SK-MEL-5 (cell line): ENCODE data around the gene CLCN1. TPM values are rescaled to one million over a fixed set of nuclear protein-coding genes. Genes with fewer than 3 reads are reported as not detected.

ENCODE experiments used
- DNase-seq: peaks from one replicate; pipeline ENCODE4 v3.0.0-alpha.2; 2016; ENCODE audit warnings: low read depth, low spot score
- in situ Hi-C: cut with HindIII; loops from 2 replicates; pipeline ENCODE4 v1.10.0; 2016; ENCODE audit warnings: low sequenced_read_pairs, high pct_unique_total_duplicates, low pct_unique_long_range_greater_than_20kb
- total RNA-seq: library from RNA; depleted of rRNA; stranded (reverse); fragments of >200 nt; shearing (Covaris generic); gene quantifications from 2 replicates; pipeline ENCODE4 v1.2.3, GENCODE V29; 2014

CLCN1 gene
- total RNA-seq, 1 experiment from 2014 or later, result not detected

GRCh38 chr7:143374561-143374960 lies 58.6 kb downstream of the CLCN1 start:
- DNase-seq, result no peak
- in situ Hi-C loops, result no loop called here

- DNase-seq, result no peak
- in situ Hi-C loops, result loop anchor here (25.0 kb wide), 1 partner anchor 138 kb away; no protein-coding TSS in a partner anchor
Measured at GRCh38 chr7:143375298-143376034, 59.6 kb downstream of the CLCN1 start.

- no peak for DNase-seq
Measured at GRCh38 chr7:143376396-143376795, 60.5 kb downstream of the CLCN1 start.

GRCh38 chr7:143379611-143380259 lies 63.8 kb downstream of the CLCN1 start:
- in situ Hi-C loops, result loop anchor here (25.0 kb wide), 1 partner anchor 142 kb away; no protein-coding TSS in a partner anchor
- no peak for DNase-seq

More at GRCh38 chr7:143376396-143376795, 60.5 kb downstream of the CLCN1 start:
- in situ Hi-C loops, result loop anchor here (25.0 kb wide), 1 partner anchor 139 kb away; no protein-coding TSS in a partner anchor

- in situ Hi-C loops, result loop anchor here (25.0 kb wide), 1 partner anchor 143 kb away; no protein-coding TSS in a partner anchor
- DNase-seq, result peak; percentile 90
Measured at GRCh38 chr7:143380260-143380645, 64.3 kb downstream of the CLCN1 start.

- in situ Hi-C loops, result loop anchor here (25.0 kb wide), 1 partner anchor 144 kb away; no protein-coding TSS in a partner anchor
- DNase-seq, result peak; percentile 91
Measured at GRCh38 chr7:143380646-143381426, 64.9 kb downstream of the CLCN1 start, which contains the start of gene ZYX. Gene ZYX (plus strand): TSS chr7:143381345. CDS start chr7:143381572, 227 bp downstream.

- in situ Hi-C loops, result loop anchor here (25.0 kb wide), 1 partner anchor 144 kb away; no protein-coding TSS in a partner anchor
- no peak for DNase-seq
Measured at GRCh38 chr7:143381427-143382125, 65.7 kb downstream of the CLCN1 start.

- DNase-seq, result no peak
- in situ Hi-C loops, result loop anchor here (25.0 kb wide), 1 partner anchor 145 kb away; no protein-coding TSS in a partner anchor
Measured at GRCh38 chr7:143382126-143382790, 66.3 kb downstream of the CLCN1 start.

GRCh38 chr7:143382791-143383641 lies 67.1 kb downstream of the CLCN1 start:
- in situ Hi-C loops, result loop anchor here (25.0 kb wide), 1 partner anchor 146 kb away; no protein-coding TSS in a partner anchor
- no peak for DNase-seq

- in situ Hi-C loops, result loop anchor here (25.0 kb wide), 1 partner anchor 146 kb away; no protein-coding TSS in a partner anchor
Measured at GRCh38 chr7:143383642-143383957, 67.7 kb downstream of the CLCN1 start.

GRCh38 chr7:143384148-143384547 lies 68.2 kb downstream of the CLCN1 start:
- no peak for DNase-seq
- in situ Hi-C loops, result loop anchor here (25.0 kb wide), 1 partner anchor 147 kb away; no protein-coding TSS in a partner anchor

More at GRCh38 chr7:143383642-143383957, 67.7 kb downstream of the CLCN1 start:
- DNase-seq, result no peak

- in situ Hi-C loops, result loop anchor here (25.0 kb wide), 1 partner anchor 148 kb away; no protein-coding TSS in a partner anchor
- no peak for DNase-seq
Measured at GRCh38 chr7:143384661-143385631, 69.0 kb downstream of the CLCN1 start.

- no peak for DNase-seq
- in situ Hi-C loops, result loop anchor here (25.0 kb wide), 1 partner anchor 149 kb away; no protein-coding TSS in a partner anchor
Measured at GRCh38 chr7:143385891-143386781, 70.2 kb downstream of the CLCN1 start.
